RWPE2 (cell line): ENCODE measurements around the gene WIZ.
"Not testable (repeated sequence)": the region's sequence is repeated elsewhere in the genome, so short reads cannot be mapped to it uniquely, and the experiment has no call there.

Experiments used
- ATAC-seq: fragments of 200-7000 bp; cut with Tn5 transposase; 3 replicates; pipeline ENCODE4 v1.9.1; 2021; ENCODE audit warnings: low read depth
- DNase-seq: peaks from one replicate; pipeline ENCODE4 v3.0.0-alpha.2; 2020; ENCODE audit warnings: low spot score
- H3K27ac ChIP-seq: fragments of 450-650 bp; 2 replicates; pipeline ENCODE4 v1.5.1; 2017; ENCODE audit warnings: mild to moderate bottlenecking; ENCODE audit not compliant: poor library complexity, severe bottlenecking
- H3K27me3 ChIP-seq: fragments of 250-450 bp; sonication (Bioruptor Pico); 2 replicates; pipeline ENCODE4 v1.5.1; 2021; ENCODE audit warnings: mild to moderate bottlenecking, moderate library complexity; ENCODE audit not compliant: insufficient read depth, poor library complexity, severe bottlenecking
- H3K36me3 ChIP-seq: fragments of 250-450 bp; sonication (Bioruptor Pico); 2 replicates; pipeline ENCODE4 v1.5.1; 2020; ENCODE audit warnings: low read depth, mild to moderate bottlenecking, moderate library complexity
- H3K4me1 ChIP-seq: fragments of 250-450 bp; sonication (Bioruptor Pico); 2 replicates; pipeline ENCODE4 v1.5.1; 2021; ENCODE audit warnings: mild to moderate bottlenecking, moderate library complexity; ENCODE audit not compliant: insufficient read depth, poor library complexity, severe bottlenecking
- H3K4me3 ChIP-seq: fragments of 250-450 bp; sonication (Bioruptor Pico); 2 replicates; pipeline ENCODE4 v1.5.1; 2021; ENCODE audit warnings: mild to moderate bottlenecking, moderate library complexity; ENCODE audit not compliant: severe bottlenecking
- H3K9me3 ChIP-seq: fragments of 250-450 bp; sonication (Bioruptor Pico); 2 replicates; pipeline ENCODE4 v1.5.1; 2021; ENCODE audit warnings: mild to moderate bottlenecking, moderate library complexity; ENCODE audit not compliant: severe bottlenecking
- CTCF ChIP-seq: fragments of 450-650 bp; IDR thresholded peaks from one replicate; pipeline ENCODE4 v1.5.1; 2017; ENCODE audit warnings: mild to moderate bottlenecking, moderate library complexity; ENCODE audit not compliant: poor library complexity, severe bottlenecking

WIZ gene

DNA sequence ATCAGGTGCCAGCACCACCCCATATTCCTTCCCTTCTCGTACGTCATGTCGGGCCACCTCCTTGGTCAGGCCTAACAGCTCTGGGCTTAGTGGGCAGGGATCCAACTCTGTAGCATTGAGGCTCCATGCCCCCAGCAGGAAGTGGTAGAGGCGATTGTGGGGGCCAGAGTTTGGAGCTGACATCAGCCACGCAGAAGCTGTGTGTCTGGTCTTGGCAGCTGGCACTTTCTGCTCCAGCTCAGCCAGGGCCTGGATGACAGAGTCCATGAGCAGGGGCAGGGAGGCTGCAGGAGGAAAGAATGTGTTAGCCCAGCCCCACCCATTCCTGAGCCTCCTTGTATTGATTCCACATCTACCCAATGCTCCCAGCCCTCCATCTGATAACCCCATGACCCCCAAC, 26.6 kb upstream of the WIZ start:
- TF ChIP-seq CTCF, result no peak
- no peak; the same call in 2 of the 3 replicates for ATAC-seq
- H3K9me3 ChIP-seq, result no peaks in the 10 kb centered on the region
- H3K36me3 ChIP-seq, result no peaks in the 10 kb centered on the region
- H3K4me1 ChIP-seq, result no peaks in the 10 kb centered on the region
- peaks cover 2% of the 10 kb centered on the region for H3K27me3 ChIP-seq
- no peak overlapping the region for H3K4me3 ChIP-seq
- H3K27ac ChIP-seq, result no peak overlapping the region
- DNase-seq, result no peak

DNA sequence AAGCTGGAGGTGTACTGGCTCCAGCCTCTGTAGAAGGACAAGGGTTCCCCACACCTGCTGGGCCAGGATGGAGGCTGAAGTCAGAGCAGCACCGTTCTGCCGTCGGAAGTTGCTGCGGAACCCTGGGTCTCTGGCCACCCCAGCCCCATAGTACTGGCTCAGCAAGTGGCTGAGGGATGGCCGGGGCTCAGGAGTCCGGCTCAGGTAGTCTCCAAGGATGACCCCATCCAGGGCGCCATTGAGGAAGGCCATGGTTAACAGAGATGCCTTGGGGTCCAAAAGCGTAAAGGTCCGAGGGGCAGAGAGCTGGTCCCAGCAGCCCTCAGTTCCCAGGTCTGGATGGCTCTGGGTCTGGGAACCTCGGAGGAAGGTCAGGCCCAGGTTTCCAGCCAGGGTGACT, 25.9 kb upstream of the WIZ start:
- H3K4me3 ChIP-seq, result no peak overlapping the region
- no peaks in the 10 kb centered on the region for H3K4me1 ChIP-seq
- no peak for TF ChIP-seq CTCF
- H3K27ac ChIP-seq, result no peak overlapping the region
- ATAC-seq (no peak), DNase-seq (no peak)
- H3K27me3 ChIP-seq, result peaks cover 5% of the 10 kb centered on the region
- H3K36me3 ChIP-seq, result no peaks in the 10 kb centered on the region
- no peaks in the 10 kb centered on the region for H3K9me3 ChIP-seq

GRCh38 chr19:15475169-15475568, 25.4 kb upstream of the WIZ start:
- TF ChIP-seq CTCF, result no peak
- Histone ChIP-seq H3K36me3 (no peaks in the 10 kb centered on the region), H3K4me3 (no peak overlapping the region), H3K27ac (no peak overlapping the region), H3K9me3 (no peaks in the 10 kb centered on the region), H3K4me1 (no peaks in the 10 kb centered on the region), H3K27me3 (peaks cover 10% of the 10 kb centered on the region)
- DNase-seq (no peak), ATAC-seq (no peak)

DNA sequence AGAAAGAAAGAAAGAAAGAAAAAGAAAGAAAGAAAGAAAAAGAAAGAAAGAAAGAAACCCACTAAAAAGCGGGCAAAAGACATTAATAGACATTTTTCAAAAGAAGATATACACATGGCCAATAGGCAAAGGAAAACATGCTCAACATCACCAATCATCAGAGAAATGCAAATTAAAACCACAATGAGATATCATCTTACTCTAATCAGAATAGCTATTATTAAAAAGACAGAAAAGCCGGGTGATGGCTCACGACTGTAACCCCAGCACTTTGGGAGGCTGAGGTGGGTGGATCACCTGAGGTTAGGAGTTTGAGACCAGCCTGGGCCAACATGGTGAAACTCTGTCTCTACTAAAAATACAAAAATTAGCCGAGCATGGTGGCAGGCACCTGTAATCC, 24.1 kb upstream of the WIZ start:
- H3K4me3 ChIP-seq, H3K27ac ChIP-seq, H3K9me3 ChIP-seq, DNase-seq, H3K4me1 ChIP-seq, H3K36me3 ChIP-seq, ATAC-seq: not testable (repeated sequence)
- H3K27me3 ChIP-seq, result peaks cover 23% of the 10 kb centered on the region

DNA sequence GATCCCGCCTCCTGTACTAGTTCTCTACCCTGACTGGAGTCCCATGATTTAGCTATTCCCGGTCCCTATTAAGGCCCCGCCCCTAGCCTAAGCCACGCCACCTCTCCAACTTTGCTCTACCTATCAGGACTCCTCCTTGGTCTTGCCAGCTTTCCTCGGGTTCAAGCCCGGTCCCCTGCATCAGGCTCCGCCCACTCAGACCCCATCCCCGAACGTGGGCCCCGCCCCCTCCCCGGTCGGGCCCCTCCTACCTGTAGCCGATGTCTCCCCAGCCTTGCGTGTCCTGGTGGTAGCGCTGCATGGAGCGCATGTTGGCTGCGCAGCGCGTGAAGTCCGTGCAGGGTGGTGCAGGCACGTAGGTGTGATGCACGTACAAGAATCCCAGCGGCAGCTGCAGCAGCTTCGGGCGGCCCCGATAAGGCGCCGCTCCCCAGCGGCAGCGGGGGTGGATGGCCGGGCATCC, 21.9 kb upstream of the WIZ start:
- TF ChIP-seq CTCF, result no peak
- DNase-seq (no peak), ATAC-seq (no peak)
- no peaks in the 10 kb centered on the region for H3K36me3 ChIP-seq
- H3K9me3 ChIP-seq, result no peaks in the 10 kb centered on the region
- H3K4me3 ChIP-seq, result no peak overlapping the region
- H3K27me3 ChIP-seq, result peaks cover 28% of the 10 kb centered on the region
- H3K4me1 ChIP-seq, result no peaks in the 10 kb centered on the region
- H3K27ac ChIP-seq, result no peak overlapping the region
